KG1 (cell line): ENCODE measurements around the gene STAMBPL1.
"Not testable (repeated sequence)": the region's sequence is repeated elsewhere in the genome, so short reads cannot be mapped to it uniquely, and the experiment has no call there.

Experiments used
- DNase-seq: peaks from one replicate; lab custom pipeline; 2025; lab: John Stamatoyannopoulos, UW

STAMBPL1 gene

GRCh38 chr10:88879534-88880281 lies at the start of gene STAMBPL1:
Gene STAMBPL1 (plus strand): TSS chr10:88880245. CDS start chr10:88901709, 21,464 bp downstream.
- DNase-seq, result peak; percentile 86

- no peak for DNase-seq
Observed at GRCh38 chr10:88830643-88831268, 49.3 kb upstream of the STAMBPL1 start.

GRCh38 chr10:88831709-88832108 lies 48.3 kb upstream of the STAMBPL1 start:
- DNase-seq, result no peak

GRCh38 chr10:88832376-88832775 lies 47.7 kb upstream of the STAMBPL1 start:
- DNase-seq, result no peak

- DNase-seq, result no peak
Observed at GRCh38 chr10:88833156-88833555, 46.9 kb upstream of the STAMBPL1 start.

- DNase-seq, result peak; percentile 31
Observed at GRCh38 chr10:88833723-88834122, 46.3 kb upstream of the STAMBPL1 start.

- DNase-seq, result peak; percentile 63
Observed at GRCh38 chr10:88835096-88835909, 44.7 kb upstream of the STAMBPL1 start.

GRCh38 chr10:88835910-88836221 lies 44.2 kb upstream of the STAMBPL1 start:
- DNase-seq, result no peak

- not testable (repeated sequence) for DNase-seq
Observed at GRCh38 chr10:88837632-88838031, 42.4 kb upstream of the STAMBPL1 start.

- no peak for DNase-seq
Observed at GRCh38 chr10:88838766-88839350, 41.2 kb upstream of the STAMBPL1 start.

- no peak for DNase-seq
Observed at GRCh38 chr10:88840104-88840503, 39.9 kb upstream of the STAMBPL1 start.

- DNase-seq, result no peak
Observed at GRCh38 chr10:88840881-88841280, 39.2 kb upstream of the STAMBPL1 start.

- DNase-seq, result no peak
Observed at GRCh38 chr10:88841316-88842111, 38.5 kb upstream of the STAMBPL1 start.

GRCh38 chr10:88843171-88843570 lies 36.9 kb upstream of the STAMBPL1 start:
- DNase-seq, result no peak

- DNase-seq, result no peak
Observed at GRCh38 chr10:88848499-88848898, 31.5 kb upstream of the STAMBPL1 start.

GRCh38 chr10:88849234-88849633 lies 30.8 kb upstream of the STAMBPL1 start:
- no peak for DNase-seq

GRCh38 chr10:88850712-88851111 lies 29.3 kb upstream of the STAMBPL1 start:
- DNase-seq, result no peak

- DNase-seq, result no peak
Observed at GRCh38 chr10:88851706-88852105, 28.3 kb upstream of the STAMBPL1 start, which contains the start of gene ANKRD22. Gene ANKRD22 (minus strand): TSS chr10:88851844. CDS start chr10:88851607, 237 bp downstream.

GRCh38 chr10:88852327-88852726 lies 27.7 kb upstream of the STAMBPL1 start:
- DNase-seq, result no peak

GRCh38 chr10:88853155-88853881 lies 26.7 kb upstream of the STAMBPL1 start:
- no peak for DNase-seq

- no peak for DNase-seq
Observed at GRCh38 chr10:88854684-88855083, 25.4 kb upstream of the STAMBPL1 start.
